Natural killer cell (primary cell): ENCODE data around the gene TOX4. TPM values are rescaled to one million over a fixed set of nuclear protein-coding genes. Genes with fewer than 3 reads are reported as not detected.

Source experiments
- ATAC-seq, 3 donors: fragments of 150-1000 bp in 2 of 3; fragments of 200-7000 bp in 1 of 3; cut with Tn5 transposase; 1 replicate in 1 of 3; 2 replicates in 2 of 3; pipeline ENCODE4 v1.10.0; 2021; ENCODE audit warnings: mild to moderate bottlenecking in 2 of 3, moderate library complexity in 2 of 3
- DNase-seq, 2 donors: peaks; one replicate each; pipeline versions ENCODE4 v3.0.0 to v3.0.0-alpha.2; 2013 to 2021; ENCODE audit warnings: mixed read lengths in 1 of 2
- H3K27ac ChIP-seq: one replicate; pipeline ENCODE4 v1.5.1; 2013; ENCODE audit warnings: mild to moderate bottlenecking, low read length
- H3K27me3 ChIP-seq: one replicate; pipeline ENCODE4 v1.6.1; 2013; ENCODE audit warnings: low read length; ENCODE audit not compliant: control insufficient read depth, insufficient read depth
- H3K36me3 ChIP-seq: one replicate; pipeline ENCODE4 v1.6.1; 2013; ENCODE audit warnings: low read length; ENCODE audit not compliant: control insufficient read depth, insufficient read depth
- H3K4me1 ChIP-seq: one replicate; pipeline ENCODE4 v1.6.1; 2013; ENCODE audit warnings: low read length; ENCODE audit not compliant: control insufficient read depth, insufficient read depth
- H3K4me3 ChIP-seq: one replicate; pipeline ENCODE4 v1.5.1; 2013; ENCODE audit warnings: low read length
- H3K9me3 ChIP-seq: one replicate; pipeline ENCODE4 v1.6.1; 2013; ENCODE audit warnings: low read length; ENCODE audit not compliant: control insufficient read depth, insufficient read depth
- H3K27ac Mint-ChIP-seq, 2 donors: one replicate each; pipeline ENCODE4 v1.8.0; 2022; ENCODE audit warnings: mild to moderate bottlenecking in 2 of 2, mixed read lengths in 2 of 2, moderate library complexity in 1 of 2
- H3K27me3 Mint-ChIP-seq, 2 donors: one replicate each; pipeline ENCODE4 v1.8.0; 2022; ENCODE audit warnings: low read depth in 2 of 2, mixed read lengths in 2 of 2
- H3K36me3 Mint-ChIP-seq: one replicate; pipeline ENCODE4 v1.8.0; 2022; ENCODE audit warnings: mixed read lengths
- H3K4me1 Mint-ChIP-seq, 2 donors: one replicate each; pipeline ENCODE4 v1.8.0; 2022; ENCODE audit warnings: mixed read lengths in 2 of 2
- H3K4me3 Mint-ChIP-seq: one replicate; pipeline ENCODE4 v1.8.0; 2022; ENCODE audit warnings: mild to moderate bottlenecking, moderate library complexity, mixed read lengths
- H3K9me3 Mint-ChIP-seq, 2 donors: one replicate each; pipeline ENCODE4 v1.8.0; 2022; ENCODE audit warnings: mixed read lengths in 2 of 2
- WGBS: methylation state at CpG from one replicate; pipeline ENCODE4 v1.1.7; 2013; ENCODE audit warnings: missing lambda C conversion rate; ENCODE audit not compliant: insufficient coverage; 5-methylcytosine and 5-hydroxymethylcytosine counted together
- intact Hi-C: fragments of 100-400 bp; cut with micrococcal nuclease; formaldehyde crosslinking; loops from one replicate; pipeline ENCODE4 v1.14.2; 2022
- total RNA-seq, 4 donors: library from RNA; stranded (reverse); fragments of 120-200 nt in 1 of 4; gene quantifications; one replicate each; pipeline versions ENCODE4 v1.2.3 to v1.2.4, GENCODE V29; 2013 to 2022
- TF ChIP-seq, protein P1 (sequence below): fragments of 200-600 bp; IDR thresholded peaks from one replicate; pipeline ENCODE4 v1.8.0; 2022; ENCODE audit warnings: antibody characterized with exemption

The TOX4 gene
- total RNA-seq, 3 donors from 2014 or later (not counting 1 experiment from before 2014, with no cell fraction given) = 103 to 123 (median 123) TPM

DNA sequence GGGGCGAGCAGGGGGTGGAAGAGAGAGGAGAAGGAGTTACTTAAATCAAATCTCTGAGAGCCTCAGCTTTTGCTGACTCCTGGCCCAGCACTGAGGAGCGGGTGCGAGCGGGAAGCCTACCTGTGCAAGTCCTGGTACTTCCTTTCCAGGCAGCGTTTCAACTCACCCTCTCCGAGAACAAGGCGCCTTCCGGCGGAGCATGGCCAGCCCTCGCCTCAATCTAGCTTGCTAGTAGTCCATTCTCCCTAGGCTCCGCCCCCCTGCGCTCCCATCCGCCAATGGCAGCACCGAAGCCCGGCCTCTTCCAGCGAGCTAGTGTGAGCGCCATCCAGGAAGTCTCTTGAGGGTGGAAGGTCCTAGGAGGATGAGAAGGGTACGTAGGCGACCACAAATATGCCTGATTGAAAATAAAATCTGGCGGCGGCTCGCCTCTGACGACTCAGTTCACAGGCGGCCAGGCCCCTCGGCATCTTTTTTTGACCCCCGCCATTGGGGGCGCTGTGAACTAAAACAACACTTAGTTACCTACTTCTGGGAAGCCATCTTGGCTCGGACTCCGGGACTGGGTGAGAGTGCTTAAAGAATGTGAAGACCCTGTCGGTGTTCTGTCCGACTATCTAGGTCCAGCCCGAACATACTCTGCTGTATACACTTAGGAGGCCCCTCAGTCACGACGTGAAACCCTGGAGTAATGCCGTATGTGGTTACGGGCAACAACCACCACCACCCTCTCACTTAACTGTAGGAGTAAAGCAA, 20.9 kb upstream of the TOX4 start, which contains the start of gene CHD8:
Gene CHD8, minus strand, starts transcription at position 212 of the 756 bp plus-strand sequence. CDS start 24,480 bp downstream, outside the sequence.
- 0% methylated on average over 32 of the region's 36 CpGs for WGBS
- peaks cover 18% of the 10 kb centered on the region for H3K4me1 ChIP-seq
- peaks cover 10% of the 10 kb centered on the region for H3K36me3 ChIP-seq
- intact Hi-C loops = loop anchor here (1.0 kb wide), 5 partner anchors 19 to 187 kb away; partner anchors contain the start of genes HNRNPC, METTL3, SUPT16H and TOX4
- Mint-ChIP-seq H3K27me3 (no peaks in the 10 kb centered on the region), H3K36me3 (peaks cover 3% of the 10 kb centered on the region), H3K9me3 (no peaks in the 10 kb centered on the region), H3K4me1 (peaks cover 36 to 45% of the 10 kb centered on the region in 2 donors), H3K4me3 (peak within 1 kb of the TSS; percentile 97), H3K27ac (peak within 1 kb of the TSS; percentile 98)
- H3K9me3 ChIP-seq = no peaks in the 10 kb centered on the region
- H3K27me3 ChIP-seq = no peaks in the 10 kb centered on the region
- TF ChIP-seq, protein P1, sequence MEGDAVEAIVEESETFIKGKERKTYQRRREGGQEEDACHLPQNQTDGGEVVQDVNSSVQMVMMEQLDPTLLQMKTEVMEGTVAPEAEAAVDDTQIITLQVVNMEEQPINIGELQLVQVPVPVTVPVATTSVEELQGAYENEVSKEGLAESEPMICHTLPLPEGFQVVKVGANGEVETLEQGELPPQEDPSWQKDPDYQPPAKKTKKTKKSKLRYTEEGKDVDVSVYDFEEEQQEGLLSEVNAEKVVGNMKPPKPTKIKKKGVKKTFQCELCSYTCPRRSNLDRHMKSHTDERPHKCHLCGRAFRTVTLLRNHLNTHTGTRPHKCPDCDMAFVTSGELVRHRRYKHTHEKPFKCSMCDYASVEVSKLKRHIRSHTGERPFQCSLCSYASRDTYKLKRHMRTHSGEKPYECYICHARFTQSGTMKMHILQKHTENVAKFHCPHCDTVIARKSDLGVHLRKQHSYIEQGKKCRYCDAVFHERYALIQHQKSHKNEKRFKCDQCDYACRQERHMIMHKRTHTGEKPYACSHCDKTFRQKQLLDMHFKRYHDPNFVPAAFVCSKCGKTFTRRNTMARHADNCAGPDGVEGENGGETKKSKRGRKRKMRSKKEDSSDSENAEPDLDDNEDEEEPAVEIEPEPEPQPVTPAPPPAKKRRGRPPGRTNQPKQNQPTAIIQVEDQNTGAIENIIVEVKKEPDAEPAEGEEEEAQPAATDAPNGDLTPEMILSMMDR = peak; percentile 61
- ATAC-seq = peak; percentile 95 to 100 (median 96)
- H3K27ac ChIP-seq = peak within 1 kb of the TSS; percentile 96
- peak; percentile 96 to 100 for DNase-seq
- peak within 1 kb of the TSS; percentile 86 for H3K4me3 ChIP-seq

DNA sequence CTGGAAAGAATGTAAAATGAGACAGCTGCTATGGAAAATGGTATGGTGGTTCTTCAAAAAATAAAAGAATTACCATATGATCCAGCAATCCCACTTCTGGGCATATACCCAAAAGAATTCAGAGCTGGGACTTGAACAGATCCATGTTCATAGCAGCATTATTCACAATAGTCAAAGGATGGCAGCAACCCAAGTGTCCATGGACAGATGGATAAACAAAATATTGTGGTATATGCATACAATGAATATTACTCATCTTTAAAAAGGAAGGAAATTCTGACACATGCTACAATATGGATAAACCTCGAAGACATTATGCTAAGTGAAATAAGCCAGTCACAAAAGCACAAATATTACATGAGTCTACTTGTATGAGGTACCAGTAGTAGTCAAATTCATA, 9.4 kb upstream of the TOX4 start:
- no peaks in the 10 kb centered on the region for H3K4me1 ChIP-seq
- H3K9me3 Mint-ChIP-seq = no peaks in the 10 kb centered on the region
- no peak for ATAC-seq
- intact Hi-C loops = no loop called here
- no peak overlapping the region for H3K4me3 ChIP-seq
- DNase-seq = no peak
- H3K9me3 ChIP-seq = no peaks in the 10 kb centered on the region
- no peaks in the 10 kb centered on the region for H3K27me3 Mint-ChIP-seq
- H3K27ac ChIP-seq = no peak overlapping the region
- WGBS = no CpG with 5 or more reads among the region's 1 CpG
- TF ChIP-seq, protein P1 = no peak
- no peak overlapping the region for H3K27ac Mint-ChIP-seq
- peaks cover 8% of the 10 kb centered on the region for H3K36me3 Mint-ChIP-seq
- H3K27me3 ChIP-seq = no peaks in the 10 kb centered on the region
- H3K36me3 ChIP-seq = peaks cover 56% of the 10 kb centered on the region
- no peak overlapping the region for H3K4me3 Mint-ChIP-seq
- peaks cover 0 to 5% of the 10 kb centered on the region in 2 donors for H3K4me1 Mint-ChIP-seq

DNA sequence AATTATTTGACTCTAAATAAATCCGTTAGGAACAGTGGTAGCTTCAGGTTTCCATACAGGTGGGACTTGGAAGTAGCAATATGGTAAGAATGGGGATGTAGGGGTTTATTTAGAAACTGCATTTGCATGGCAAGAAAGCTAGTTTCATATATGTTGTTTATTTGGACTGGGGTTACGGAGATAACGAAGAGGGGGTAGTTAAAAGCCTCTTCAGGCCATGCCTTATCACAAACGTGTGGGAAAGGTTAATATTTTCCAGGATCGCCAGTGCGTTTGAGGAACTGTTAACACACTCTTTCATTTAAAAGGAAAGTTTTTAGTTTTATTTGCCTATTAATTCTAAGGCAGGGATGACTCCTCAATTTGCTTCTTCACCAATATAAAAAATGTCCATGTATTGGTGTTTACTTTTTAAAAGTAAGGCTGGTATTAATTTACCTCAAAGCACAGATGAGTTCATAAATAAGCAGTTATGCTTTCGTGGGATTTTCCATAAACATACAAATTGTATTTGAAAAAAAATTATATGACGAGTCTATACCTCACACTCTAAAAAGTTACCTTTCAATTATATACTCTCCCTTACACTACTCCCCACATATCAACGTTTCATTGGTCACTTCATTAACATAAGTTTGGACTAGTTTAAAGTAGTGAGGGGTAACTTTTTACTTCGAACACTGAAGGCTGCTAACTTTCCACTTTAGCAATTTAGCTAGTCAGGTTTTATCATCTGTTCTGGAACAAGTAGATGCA, 1.1 kb upstream of the TOX4 start:
- Mint-ChIP-seq H3K36me3 (peaks cover 11% of the 10 kb centered on the region), H3K27ac (peak overlapping the region; percentile 96 to 97), H3K27me3 (no peaks in the 10 kb centered on the region), H3K9me3 (no peaks in the 10 kb centered on the region), H3K4me3 (peak overlapping the region; percentile 98), H3K4me1 (peaks cover 35 to 37% of the 10 kb centered on the region in 2 donors)
- Histone ChIP-seq H3K4me3 (peak overlapping the region; percentile 80), H3K4me1 (peaks cover 9% of the 10 kb centered on the region), H3K36me3 (peaks cover 21% of the 10 kb centered on the region), H3K27ac (peak overlapping the region; percentile 73), H3K27me3 (no peaks in the 10 kb centered on the region), H3K9me3 (no peaks in the 10 kb centered on the region)
- DNase-seq (no peak), ATAC-seq (no peak)
- WGBS = 84% methylated on average over 4 of the region's 10 CpGs
- intact Hi-C loops = no loop called here
- TF ChIP-seq, protein P1 = no peak
